ENCODE data around the gene PLA2G6. TPM values are rescaled to one million over a fixed set of nuclear protein-coding genes. Genes with fewer than 3 reads are reported as not detected.

The PLA2G6 gene
- total and polyA plus RNA-seq, 9 of the 15 experiments (the other 6 are each of a cell fraction or from before 2014, with no cell fraction given): 0.11 to 12.2 (median 9.7) TPM

DNA sequence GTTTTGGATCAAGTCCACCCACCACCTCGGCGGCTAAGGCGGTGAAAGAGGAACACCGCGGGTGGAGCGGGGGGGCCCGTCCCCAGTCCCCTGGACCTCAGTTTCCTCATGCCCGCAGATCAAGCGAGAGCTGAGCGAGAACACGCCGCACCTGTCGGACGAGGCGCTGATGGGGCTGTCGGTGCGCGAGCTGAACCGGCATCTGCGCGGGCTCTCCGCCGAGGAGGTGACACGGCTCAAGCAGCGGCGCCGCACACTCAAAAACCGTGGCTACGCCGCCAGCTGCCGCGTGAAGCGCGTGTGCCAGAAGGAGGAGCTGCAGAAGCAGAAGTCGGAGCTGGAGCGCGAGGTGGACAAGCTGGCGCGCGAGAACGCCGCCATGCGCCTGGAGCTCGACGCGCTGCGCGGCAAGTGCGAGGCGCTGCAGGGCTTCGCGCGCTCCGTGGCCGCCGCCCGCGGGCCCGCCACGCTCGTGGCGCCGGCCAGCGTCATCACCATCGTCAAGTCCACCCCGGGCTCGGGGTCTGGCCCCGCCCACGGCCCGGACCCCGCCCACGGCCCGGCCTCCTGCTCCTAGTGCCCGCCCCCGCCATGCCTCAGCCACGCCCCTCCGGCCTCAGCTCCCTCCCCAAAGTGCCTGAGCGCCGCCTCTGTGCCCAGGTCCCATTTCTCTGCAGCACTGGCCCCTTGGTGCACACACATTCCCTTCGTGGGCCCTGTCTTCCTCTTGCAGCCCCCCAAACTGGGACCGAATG is 32.8 kb upstream of the PLA2G6 start (continued):
- TF ChIP-seq, protein P1, sequence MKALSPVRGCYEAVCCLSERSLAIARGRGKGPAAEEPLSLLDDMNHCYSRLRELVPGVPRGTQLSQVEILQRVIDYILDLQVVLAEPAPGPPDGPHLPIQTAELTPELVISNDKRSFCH (CRISPR knock-in tag; IDR thresholded peaks at IDR 0.05): no peak
- TF ChIP-seq, protein P1 (tag; IDR thresholded peaks at IDR 0.05): peak; percentile 68; the same call in 1 of the 2 replicates
- 0 out of 2 replicates have a peak, but pooled peaks have one; percentile 41 for TF ChIP-seq ZNF766 (CRISPR knock-in tag; conservative IDR thresholded peaks at IDR 0.05)
- TF ChIP-seq PHB2 (IDR thresholded peaks at IDR 0.05; ENCODE audit: low read depth): no peak
- no peak for TF ChIP-seq EZH2 (IDR thresholded peaks at IDR 0.05; ENCODE audit: borderline replicate concordance, low read depth, low read length)
- TF ChIP-seq TOE1 (IDR thresholded peaks at IDR 0.05; ENCODE audit: borderline replicate concordance): no peak
- 0 out of 2 replicates have a peak, but pooled peaks have one; percentile 24 for TF ChIP-seq TOE1 (CRISPR knock-in tag; IDR thresholded peaks at IDR 0.05; ENCODE audit: borderline replicate concordance, low read depth)
- TF ChIP-seq, protein P2, sequence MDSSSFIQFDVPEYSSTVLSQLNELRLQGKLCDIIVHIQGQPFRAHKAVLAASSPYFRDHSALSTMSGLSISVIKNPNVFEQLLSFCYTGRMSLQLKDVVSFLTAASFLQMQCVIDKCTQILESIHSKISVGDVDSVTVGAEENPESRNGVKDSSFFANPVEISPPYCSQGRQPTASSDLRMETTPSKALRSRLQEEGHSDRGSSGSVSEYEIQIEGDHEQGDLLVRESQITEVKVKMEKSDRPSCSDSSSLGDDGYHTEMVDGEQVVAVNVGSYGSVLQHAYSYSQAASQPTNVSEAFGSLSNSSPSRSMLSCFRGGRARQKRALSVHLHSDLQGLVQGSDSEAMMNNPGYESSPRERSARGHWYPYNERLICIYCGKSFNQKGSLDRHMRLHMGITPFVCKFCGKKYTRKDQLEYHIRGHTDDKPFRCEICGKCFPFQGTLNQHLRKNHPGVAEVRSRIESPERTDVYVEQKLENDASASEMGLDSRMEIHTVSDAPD (CRISPR knock-in tag; IDR thresholded peaks at IDR 0.05): no peak
- TF ChIP-seq, protein P3, sequence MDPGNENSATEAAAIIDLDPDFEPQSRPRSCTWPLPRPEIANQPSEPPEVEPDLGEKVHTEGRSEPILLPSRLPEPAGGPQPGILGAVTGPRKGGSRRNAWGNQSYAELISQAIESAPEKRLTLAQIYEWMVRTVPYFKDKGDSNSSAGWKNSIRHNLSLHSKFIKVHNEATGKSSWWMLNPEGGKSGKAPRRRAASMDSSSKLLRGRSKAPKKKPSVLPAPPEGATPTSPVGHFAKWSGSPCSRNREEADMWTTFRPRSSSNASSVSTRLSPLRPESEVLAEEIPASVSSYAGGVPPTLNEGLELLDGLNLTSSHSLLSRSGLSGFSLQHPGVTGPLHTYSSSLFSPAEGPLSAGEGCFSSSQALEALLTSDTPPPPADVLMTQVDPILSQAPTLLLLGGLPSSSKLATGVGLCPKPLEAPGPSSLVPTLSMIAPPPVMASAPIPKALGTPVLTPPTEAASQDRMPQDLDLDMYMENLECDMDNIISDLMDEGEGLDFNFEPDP (CRISPR knock-in tag; IDR thresholded peaks at IDR 0.05): no peak
- peak; percentile 42; the same call in 1 of the 2 replicates for TF ChIP-seq CREB1 (IDR thresholded peaks at IDR 0.05)
- no peak; the same call in 1 of the 2 replicates for TF ChIP-seq CREB1 (CRISPR knock-in tag; IDR thresholded peaks at IDR 0.05)
- TF ChIP-seq, protein P4, sequence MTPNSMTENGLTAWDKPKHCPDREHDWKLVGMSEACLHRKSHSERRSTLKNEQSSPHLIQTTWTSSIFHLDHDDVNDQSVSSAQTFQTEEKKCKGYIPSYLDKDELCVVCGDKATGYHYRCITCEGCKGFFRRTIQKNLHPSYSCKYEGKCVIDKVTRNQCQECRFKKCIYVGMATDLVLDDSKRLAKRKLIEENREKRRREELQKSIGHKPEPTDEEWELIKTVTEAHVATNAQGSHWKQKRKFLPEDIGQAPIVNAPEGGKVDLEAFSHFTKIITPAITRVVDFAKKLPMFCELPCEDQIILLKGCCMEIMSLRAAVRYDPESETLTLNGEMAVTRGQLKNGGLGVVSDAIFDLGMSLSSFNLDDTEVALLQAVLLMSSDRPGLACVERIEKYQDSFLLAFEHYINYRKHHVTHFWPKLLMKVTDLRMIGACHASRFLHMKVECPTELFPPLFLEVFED (CRISPR knock-in tag; conservative IDR thresholded peaks at IDR 0.05): no peak
- TF ChIP-seq PHTF2 (CRISPR knock-in tag; IDR thresholded peaks at IDR 0.05): no peak
- no peak for TF ChIP-seq MCM5 (IDR thresholded peaks at IDR 0.05; ENCODE audit: low read depth)
- TF ChIP-seq, protein P5, sequence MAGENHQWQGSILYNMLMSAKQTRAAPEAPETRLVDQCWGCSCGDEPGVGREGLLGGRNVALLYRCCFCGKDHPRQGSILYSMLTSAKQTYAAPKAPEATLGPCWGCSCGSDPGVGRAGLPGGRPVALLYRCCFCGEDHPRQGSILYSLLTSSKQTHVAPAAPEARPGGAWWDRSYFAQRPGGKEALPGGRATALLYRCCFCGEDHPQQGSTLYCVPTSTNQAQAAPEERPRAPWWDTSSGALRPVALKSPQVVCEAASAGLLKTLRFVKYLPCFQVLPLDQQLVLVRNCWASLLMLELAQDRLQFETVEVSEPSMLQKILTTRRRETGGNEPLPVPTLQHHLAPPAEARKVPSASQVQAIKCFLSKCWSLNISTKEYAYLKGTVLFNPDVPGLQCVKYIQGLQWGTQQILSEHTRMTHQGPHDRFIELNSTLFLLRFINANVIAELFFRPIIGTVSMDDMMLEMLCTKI (IDR thresholded peaks at IDR 0.05; ENCODE audit: partially characterized antibody): no peak
- TF ChIP-seq SMARCE1 (IDR thresholded peaks at IDR 0.05): no peak
- TF ChIP-seq ZNF24 (IDR thresholded peaks at IDR 0.05): peak; percentile 42; the same call in 1 of the 2 replicates
- TF ChIP-seq POLR2G (IDR thresholded peaks at IDR 0.05; ENCODE audit: low read depth, low read length): peak; percentile 76
- TF ChIP-seq TEAD2 (tag; IDR thresholded peaks at IDR 0.05): no peak
- TF ChIP-seq POLR2AphosphoS2 (IDR thresholded peaks at IDR 0.05; ENCODE audit: low read length): no peak
- TF ChIP-seq EWSR1 (IDR thresholded peaks at IDR 0.05; ENCODE audit: borderline replicate concordance, low read depth, partially characterized antibody): no peak
- TF ChIP-seq ZKSCAN8 (CRISPR knock-in tag; IDR thresholded peaks at IDR 0.05): no peak
- TF ChIP-seq KAT8 (IDR thresholded peaks at IDR 0.05; ENCODE audit: low read depth): no peak
- no peak for TF ChIP-seq ZNF695 (CRISPR knock-in tag; IDR thresholded peaks at IDR 0.05)

Data from K562 (cell line).